ENCODE measurements around the gene RASA1. TPM values are rescaled to one million over a fixed set of nuclear protein-coding genes. Genes with fewer than 3 reads are reported as not detected.

Gene RASA1
- total and polyA plus RNA-seq, 9 of the 15 experiments (the other 6 are each of a cell fraction or from before 2014, with no cell fraction given): 3.2 to 17.3 (median 9.2) TPM

GRCh38 chr5:87413343-87413645 is 145.6 kb downstream of the RASA1 start (continued):
- TF ChIP-seq, protein P1, sequence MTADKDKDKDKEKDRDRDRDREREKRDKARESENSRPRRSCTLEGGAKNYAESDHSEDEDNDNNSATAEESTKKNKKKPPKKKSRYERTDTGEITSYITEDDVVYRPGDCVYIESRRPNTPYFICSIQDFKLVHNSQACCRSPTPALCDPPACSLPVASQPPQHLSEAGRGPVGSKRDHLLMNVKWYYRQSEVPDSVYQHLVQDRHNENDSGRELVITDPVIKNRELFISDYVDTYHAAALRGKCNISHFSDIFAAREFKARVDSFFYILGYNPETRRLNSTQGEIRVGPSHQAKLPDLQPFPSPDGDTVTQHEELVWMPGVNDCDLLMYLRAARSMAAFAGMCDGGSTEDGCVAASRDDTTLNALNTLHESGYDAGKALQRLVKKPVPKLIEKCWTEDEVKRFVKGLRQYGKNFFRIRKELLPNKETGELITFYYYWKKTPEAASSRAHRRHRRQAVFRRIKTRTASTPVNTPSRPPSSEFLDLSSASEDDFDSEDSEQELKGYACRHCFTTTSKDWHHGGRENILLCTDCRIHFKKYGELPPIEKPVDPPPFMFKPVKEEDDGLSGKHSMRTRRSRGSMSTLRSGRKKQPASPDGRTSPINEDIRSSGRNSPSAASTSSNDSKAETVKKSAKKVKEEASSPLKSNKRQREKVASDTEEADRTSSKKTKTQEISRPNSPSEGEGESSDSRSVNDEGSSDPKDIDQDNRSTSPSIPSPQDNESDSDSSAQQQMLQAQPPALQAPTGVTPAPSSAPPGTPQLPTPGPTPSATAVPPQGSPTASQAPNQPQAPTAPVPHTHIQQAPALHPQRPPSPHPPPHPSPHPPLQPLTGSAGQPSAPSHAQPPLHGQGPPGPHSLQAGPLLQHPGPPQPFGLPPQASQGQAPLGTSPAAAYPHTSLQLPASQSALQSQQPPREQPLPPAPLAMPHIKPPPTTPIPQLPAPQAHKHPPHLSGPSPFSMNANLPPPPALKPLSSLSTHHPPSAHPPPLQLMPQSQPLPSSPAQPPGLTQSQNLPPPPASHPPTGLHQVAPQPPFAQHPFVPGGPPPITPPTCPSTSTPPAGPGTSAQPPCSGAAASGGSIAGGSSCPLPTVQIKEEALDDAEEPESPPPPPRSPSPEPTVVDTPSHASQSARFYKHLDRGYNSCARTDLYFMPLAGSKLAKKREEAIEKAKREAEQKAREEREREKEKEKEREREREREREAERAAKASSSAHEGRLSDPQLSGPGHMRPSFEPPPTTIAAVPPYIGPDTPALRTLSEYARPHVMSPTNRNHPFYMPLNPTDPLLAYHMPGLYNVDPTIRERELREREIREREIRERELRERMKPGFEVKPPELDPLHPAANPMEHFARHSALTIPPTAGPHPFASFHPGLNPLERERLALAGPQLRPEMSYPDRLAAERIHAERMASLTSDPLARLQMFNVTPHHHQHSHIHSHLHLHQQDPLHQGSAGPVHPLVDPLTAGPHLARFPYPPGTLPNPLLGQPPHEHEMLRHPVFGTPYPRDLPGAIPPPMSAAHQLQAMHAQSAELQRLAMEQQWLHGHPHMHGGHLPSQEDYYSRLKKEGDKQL (CRISPR knock-in tag; IDR thresholded peaks at IDR 0.05; ENCODE audit: borderline replicate concordance): no peak
- TF ChIP-seq SNRNP70 (optimal IDR thresholded peaks at IDR 0.05; ENCODE audit: low read depth, low read length): no peak
- no peak for TF ChIP-seq EP400 (IDR thresholded peaks at IDR 0.05)
- no peak for TF ChIP-seq TAF9B (IDR thresholded peaks at IDR 0.05; ENCODE audit: partially characterized antibody)
- 0 out of 2 replicates have a peak, but pooled peaks have one; percentile 22 for TF ChIP-seq NFRKB (IDR thresholded peaks at IDR 0.05; ENCODE audit: low read depth)
- TF ChIP-seq, protein P2, sequence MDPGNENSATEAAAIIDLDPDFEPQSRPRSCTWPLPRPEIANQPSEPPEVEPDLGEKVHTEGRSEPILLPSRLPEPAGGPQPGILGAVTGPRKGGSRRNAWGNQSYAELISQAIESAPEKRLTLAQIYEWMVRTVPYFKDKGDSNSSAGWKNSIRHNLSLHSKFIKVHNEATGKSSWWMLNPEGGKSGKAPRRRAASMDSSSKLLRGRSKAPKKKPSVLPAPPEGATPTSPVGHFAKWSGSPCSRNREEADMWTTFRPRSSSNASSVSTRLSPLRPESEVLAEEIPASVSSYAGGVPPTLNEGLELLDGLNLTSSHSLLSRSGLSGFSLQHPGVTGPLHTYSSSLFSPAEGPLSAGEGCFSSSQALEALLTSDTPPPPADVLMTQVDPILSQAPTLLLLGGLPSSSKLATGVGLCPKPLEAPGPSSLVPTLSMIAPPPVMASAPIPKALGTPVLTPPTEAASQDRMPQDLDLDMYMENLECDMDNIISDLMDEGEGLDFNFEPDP (CRISPR knock-in tag; IDR thresholded peaks at IDR 0.05): no peak
- TF ChIP-seq, protein P3, sequence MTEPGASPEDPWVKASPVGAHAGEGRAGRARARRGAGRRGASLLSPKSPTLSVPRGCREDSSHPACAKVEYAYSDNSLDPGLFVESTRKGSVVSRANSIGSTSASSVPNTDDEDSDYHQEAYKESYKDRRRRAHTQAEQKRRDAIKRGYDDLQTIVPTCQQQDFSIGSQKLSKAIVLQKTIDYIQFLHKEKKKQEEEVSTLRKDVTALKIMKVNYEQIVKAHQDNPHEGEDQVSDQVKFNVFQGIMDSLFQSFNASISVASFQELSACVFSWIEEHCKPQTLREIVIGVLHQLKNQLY (CRISPR knock-in tag; conservative IDR thresholded peaks at IDR 0.05): no peak
- TF ChIP-seq POLR2AphosphoS5 (IDR thresholded peaks at IDR 0.05; ENCODE audit: control insufficient read depth, insufficient read depth, low read depth, low read length): no peak
- TF ChIP-seq, protein P4, sequence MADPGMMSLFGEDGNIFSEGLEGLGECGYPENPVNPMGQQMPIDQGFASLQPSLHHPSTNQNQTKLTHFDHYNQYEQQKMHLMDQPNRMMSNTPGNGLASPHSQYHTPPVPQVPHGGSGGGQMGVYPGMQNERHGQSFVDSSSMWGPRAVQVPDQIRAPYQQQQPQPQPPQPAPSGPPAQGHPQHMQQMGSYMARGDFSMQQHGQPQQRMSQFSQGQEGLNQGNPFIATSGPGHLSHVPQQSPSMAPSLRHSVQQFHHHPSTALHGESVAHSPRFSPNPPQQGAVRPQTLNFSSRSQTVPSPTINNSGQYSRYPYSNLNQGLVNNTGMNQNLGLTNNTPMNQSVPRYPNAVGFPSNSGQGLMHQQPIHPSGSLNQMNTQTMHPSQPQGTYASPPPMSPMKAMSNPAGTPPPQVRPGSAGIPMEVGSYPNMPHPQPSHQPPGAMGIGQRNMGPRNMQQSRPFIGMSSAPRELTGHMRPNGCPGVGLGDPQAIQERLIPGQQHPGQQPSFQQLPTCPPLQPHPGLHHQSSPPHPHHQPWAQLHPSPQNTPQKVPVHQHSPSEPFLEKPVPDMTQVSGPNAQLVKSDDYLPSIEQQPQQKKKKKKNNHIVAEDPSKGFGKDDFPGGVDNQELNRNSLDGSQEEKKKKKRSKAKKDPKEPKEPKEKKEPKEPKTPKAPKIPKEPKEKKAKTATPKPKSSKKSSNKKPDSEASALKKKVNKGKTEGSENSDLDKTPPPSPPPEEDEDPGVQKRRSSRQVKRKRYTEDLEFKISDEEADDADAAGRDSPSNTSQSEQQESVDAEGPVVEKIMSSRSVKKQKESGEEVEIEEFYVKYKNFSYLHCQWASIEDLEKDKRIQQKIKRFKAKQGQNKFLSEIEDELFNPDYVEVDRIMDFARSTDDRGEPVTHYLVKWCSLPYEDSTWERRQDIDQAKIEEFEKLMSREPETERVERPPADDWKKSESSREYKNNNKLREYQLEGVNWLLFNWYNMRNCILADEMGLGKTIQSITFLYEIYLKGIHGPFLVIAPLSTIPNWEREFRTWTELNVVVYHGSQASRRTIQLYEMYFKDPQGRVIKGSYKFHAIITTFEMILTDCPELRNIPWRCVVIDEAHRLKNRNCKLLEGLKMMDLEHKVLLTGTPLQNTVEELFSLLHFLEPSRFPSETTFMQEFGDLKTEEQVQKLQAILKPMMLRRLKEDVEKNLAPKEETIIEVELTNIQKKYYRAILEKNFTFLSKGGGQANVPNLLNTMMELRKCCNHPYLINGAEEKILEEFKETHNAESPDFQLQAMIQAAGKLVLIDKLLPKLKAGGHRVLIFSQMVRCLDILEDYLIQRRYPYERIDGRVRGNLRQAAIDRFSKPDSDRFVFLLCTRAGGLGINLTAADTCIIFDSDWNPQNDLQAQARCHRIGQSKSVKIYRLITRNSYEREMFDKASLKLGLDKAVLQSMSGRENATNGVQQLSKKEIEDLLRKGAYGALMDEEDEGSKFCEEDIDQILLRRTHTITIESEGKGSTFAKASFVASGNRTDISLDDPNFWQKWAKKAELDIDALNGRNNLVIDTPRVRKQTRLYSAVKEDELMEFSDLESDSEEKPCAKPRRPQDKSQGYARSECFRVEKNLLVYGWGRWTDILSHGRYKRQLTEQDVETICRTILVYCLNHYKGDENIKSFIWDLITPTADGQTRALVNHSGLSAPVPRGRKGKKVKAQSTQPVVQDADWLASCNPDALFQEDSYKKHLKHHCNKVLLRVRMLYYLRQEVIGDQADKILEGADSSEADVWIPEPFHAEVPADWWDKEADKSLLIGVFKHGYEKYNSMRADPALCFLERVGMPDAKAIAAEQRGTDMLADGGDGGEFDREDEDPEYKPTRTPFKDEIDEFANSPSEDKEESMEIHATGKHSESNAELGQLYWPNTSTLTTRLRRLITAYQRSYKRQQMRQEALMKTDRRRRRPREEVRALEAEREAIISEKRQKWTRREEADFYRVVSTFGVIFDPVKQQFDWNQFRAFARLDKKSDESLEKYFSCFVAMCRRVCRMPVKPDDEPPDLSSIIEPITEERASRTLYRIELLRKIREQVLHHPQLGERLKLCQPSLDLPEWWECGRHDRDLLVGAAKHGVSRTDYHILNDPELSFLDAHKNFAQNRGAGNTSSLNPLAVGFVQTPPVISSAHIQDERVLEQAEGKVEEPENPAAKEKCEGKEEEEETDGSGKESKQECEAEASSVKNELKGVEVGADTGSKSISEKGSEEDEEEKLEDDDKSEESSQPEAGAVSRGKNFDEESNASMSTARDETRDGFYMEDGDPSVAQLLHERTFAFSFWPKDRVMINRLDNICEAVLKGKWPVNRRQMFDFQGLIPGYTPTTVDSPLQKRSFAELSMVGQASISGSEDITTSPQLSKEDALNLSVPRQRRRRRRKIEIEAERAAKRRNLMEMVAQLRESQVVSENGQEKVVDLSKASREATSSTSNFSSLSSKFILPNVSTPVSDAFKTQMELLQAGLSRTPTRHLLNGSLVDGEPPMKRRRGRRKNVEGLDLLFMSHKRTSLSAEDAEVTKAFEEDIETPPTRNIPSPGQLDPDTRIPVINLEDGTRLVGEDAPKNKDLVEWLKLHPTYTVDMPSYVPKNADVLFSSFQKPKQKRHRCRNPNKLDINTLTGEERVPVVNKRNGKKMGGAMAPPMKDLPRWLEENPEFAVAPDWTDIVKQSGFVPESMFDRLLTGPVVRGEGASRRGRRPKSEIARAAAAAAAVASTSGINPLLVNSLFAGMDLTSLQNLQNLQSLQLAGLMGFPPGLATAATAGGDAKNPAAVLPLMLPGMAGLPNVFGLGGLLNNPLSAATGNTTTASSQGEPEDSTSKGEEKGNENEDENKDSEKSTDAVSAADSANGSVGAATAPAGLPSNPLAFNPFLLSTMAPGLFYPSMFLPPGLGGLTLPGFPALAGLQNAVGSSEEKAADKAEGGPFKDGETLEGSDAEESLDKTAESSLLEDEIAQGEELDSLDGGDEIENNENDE (IDR thresholded peaks at IDR 0.05; ENCODE audit: low read depth, low read length): no peak

All from K562 (cell line).